Stimulated activated CD4-positive, alpha-beta T cell treated with anti-CD3 and anti-CD28 coated beads, Interleukin-2, amount 100 ng/mL, for 4 hours (primary cell): Measurements from ENCODE around the gene MAML3.
A peak's percentile ranks its signal among the peaks of the same experiment; 100 is the strongest.

Source experiments
- DNase-seq: peaks from one replicate; pipeline ENCODE4 v3.0.0-alpha.2; 2020; ENCODE audit warnings: low read depth

MAML3 gene

DNA sequence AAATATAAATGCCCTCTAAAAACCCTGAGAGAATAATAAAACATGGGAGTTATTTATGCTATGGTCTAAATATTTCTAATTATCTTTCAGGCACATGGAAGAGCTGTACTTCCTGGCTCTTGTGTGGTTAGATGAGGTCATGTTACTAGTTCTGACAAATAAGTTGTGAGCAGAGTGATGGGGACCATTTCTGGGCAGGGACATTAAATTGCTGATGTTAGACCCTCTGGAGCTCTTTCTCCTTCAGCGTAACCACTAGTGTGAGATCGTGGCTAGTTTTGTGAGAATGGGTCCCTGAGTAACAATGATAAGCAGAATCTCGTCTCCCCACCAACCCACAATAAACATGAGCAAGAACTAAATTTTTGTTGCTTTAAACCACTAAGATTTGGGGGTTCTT is 108.0 kb downstream of the MAML3 start:
- DNase-seq: no peak

- DNase-seq: no peak
These were observed 109.6 kb downstream of the MAML3 start for GRCh38 chr4:140044337-140044902.

DNA sequence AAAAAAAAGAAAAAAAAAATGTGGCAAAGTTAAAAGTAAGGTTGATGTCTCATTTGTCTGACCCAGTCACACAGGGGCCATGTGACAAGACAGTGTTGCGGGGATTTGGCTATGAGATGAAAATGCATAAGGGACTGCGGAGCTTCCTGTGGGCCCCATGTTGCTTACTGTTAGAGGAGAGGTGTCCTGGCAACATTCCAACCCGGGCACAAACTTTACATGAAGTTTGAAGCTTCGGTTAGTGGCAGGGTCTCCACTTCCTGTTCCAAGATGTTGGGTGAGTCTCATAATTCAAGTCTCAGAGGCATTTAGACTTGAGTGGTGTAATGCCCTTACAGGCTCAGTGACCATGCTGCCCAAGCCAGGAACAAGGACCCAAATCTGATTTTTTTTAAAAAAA is 111.3 kb downstream of the MAML3 start:
- DNase-seq: no peak

GRCh38 chr4:140038031-140038533 is 115.9 kb downstream of the MAML3 start:
- DNase-seq: no peak

DNA sequence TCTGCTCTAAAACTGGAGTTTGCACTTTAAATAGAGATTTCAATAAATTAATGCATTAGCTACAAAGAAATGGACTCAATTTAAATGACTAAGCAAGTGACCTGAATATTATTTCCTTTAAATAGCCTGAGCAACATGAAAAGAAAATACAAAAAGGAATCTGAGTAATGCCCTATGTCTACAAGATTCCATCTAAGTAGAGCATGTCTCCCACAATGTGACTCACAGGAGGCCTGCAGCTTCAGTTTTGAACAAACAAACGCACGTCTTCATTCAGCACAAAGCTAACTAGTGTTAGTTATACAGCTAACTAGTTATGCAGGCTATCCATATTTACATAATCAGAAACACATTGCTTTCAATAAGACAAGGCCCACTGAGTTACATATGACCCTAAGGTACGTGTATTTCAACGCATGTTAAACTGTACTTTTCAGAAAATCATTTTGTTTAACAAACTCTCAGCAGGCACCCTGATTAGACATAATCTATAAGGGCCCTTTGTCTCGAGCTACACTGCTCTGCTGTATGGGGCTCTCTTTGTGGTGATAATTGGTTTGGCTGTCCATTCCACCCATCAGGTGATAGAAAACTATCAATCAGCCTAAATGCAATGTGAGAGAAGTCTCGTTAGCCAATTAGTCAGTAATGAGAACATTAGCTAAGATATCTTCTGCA is 116.5 kb downstream of the MAML3 start:
- no peak for DNase-seq

- DNase-seq: no peak
These were observed 122.3 kb downstream of the MAML3 start for GRCh38 chr4:140031706-140032105.

- no peak for DNase-seq
These were observed 122.9 kb downstream of the MAML3 start for GRCh38 chr4:140031061-140031460.

- no peak for DNase-seq
These were observed 125.1 kb downstream of the MAML3 start for GRCh38 chr4:140028676-140029517.

- DNase-seq: no peak
These were observed 125.9 kb downstream of the MAML3 start for GRCh38 chr4:140028101-140028500.

DNA sequence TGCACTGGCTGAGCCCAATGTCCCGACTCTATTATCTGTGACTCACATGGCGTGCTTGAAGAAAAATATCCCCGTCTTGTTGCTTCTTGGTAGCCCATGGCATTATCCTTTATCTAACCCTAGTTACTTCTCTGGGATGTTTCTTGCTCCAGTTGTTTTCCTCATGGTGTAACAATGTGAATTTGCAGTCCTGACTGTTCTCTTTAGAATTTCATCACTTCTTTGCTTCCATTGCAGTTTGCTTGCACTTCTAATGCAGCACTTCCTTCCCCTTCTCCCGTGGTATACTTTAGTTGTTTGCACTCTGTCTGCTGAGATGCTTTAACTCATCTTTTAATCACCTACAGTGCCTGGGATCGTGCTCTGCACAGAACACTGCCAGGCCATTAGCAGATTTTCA is 126.9 kb downstream of the MAML3 start:
- no peak for DNase-seq

- no peak for DNase-seq
These were observed 128.5 kb downstream of the MAML3 start for GRCh38 chr4:140025470-140025869.

- DNase-seq: no peak
These were observed 133.3 kb downstream of the MAML3 start for GRCh38 chr4:140020457-140021361.

- no peak for DNase-seq
These were observed 134.2 kb downstream of the MAML3 start for GRCh38 chr4:140019619-140020347.

- no peak for DNase-seq
These were observed 134.9 kb downstream of the MAML3 start for GRCh38 chr4:140018931-140019618.

DNA sequence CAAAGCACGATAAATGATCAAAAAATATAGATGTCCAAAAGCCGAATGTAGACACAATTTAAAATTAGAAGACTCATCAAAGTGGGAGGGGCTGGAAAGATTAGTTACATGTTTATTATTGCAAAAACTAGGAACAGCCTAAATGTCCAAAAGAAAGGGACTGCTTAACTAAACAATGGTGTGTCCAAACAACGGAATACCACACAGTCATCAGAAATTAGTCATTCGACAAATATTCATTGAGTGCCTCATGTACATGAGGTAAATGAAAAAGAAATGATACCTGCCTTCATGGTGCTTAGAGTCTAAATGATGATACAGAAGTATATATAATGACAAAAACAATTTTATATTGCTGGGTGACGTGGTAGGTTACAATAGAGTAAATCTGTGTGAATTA is 139.7 kb downstream of the MAML3 start:
- no peak for DNase-seq

DNA sequence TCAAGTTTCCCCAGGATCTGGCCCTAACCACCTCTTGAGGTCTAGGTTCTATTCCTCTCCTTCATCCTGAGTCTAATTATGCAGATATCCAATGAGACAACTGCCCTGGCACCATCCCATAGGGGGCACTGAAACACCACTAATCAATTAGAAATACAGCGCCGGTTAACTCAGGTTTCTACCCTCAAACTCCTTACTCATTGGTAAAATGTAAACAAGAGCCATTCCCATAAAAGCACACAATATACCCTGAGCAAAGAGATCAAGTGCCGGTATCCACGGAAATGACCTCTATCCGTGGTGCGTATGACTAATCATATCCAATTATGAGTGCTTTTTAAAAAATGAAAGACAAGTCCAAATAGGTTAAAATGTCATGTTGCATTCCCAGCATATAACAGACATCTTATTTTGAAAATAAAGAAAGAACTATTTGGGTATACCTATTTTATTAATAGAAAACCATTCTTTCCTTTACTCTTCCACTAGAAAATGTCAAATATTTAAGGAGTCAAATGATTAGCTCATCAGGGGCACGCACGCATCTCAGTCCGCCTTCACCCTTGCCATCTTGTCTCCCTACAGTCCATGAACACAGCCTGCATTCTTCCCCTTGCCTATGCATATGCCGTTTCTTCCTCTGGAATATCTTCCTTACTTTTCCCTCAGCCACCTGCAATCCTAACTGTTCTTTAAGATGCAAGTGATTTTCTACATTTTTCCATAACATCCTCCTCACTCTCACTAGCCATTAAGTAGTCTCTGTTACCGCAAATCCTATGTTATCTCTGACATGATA is 141.1 kb downstream of the MAML3 start:
- peak; percentile 41 for DNase-seq

- DNase-seq: no peak
These were observed 148.3 kb downstream of the MAML3 start for GRCh38 chr4:140005699-140006098.

GRCh38 chr4:140004922-140005627 is 148.9 kb downstream of the MAML3 start:
- DNase-seq: no peak

DNA sequence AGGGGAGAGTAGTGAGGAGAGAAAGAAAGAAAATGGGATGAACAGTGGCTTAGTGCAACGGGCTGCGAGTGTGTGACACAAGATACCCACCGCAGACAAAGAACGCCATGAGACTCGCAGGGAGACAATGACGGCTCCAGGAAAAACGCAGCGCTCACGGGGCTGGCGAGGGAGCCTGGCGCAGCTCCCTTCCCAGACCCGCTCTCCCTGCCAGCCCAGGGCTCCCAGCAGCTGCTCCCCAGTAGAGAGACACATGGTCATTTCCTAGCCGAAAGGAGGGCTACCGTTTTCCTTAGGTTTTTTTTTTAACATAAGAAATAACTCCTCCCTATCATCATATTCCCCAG is 149.5 kb downstream of the MAML3 start:
- DNase-seq: no peak
